ENCODE data around the gene COX5A. TPM values are rescaled to one million over a fixed set of nuclear protein-coding genes. Genes with fewer than 3 reads are reported as not detected.
"Not testable (repeated sequence)": the region's sequence is repeated elsewhere in the genome, so short reads cannot be mapped to it uniquely, and the experiment has no call there.

Gene COX5A
- total RNA-seq, 1 donor from 2014 or later: 56.3 TPM

- DNase-seq: no peak
Observed at GRCh38 chr15:74955017-74955416, 17.1 kb upstream of the COX5A start.

GRCh38 chr15:74954515-74954914 lies 16.6 kb upstream of the COX5A start:
- no peak for DNase-seq

- no peak for DNase-seq
Observed at GRCh38 chr15:74951006-74951405, 13.1 kb upstream of the COX5A start.

GRCh38 chr15:74950078-74950908 lies 12.4 kb upstream of the COX5A start:
- peak; percentile 56 for DNase-seq

GRCh38 chr15:74937272-74937589 lies 642 bp downstream of the COX5A start:
- no peak for DNase-seq

- not testable (repeated sequence) for DNase-seq
Observed at GRCh38 chr15:74935193-74935592, 2.7 kb downstream of the COX5A start.

- no peak for DNase-seq
Observed at GRCh38 chr15:74933573-74933972, 4.3 kb downstream of the COX5A start.

- DNase-seq: no peak
Observed at GRCh38 chr15:74928771-74929198, 9.1 kb downstream of the COX5A start.

GRCh38 chr15:74924525-74924924 lies 13.3 kb downstream of the COX5A start:
- DNase-seq: no peak

- no peak for DNase-seq
Observed at GRCh38 chr15:74920456-74920855, 17.4 kb downstream of the COX5A start.

- DNase-seq: no peak
Observed at GRCh38 chr15:74917676-74918075, 20.2 kb downstream of the COX5A start.

- not testable (repeated sequence) for DNase-seq
Observed at GRCh38 chr15:74913799-74914198, 24.1 kb downstream of the COX5A start.

GRCh38 chr15:74913041-74913440 lies 24.8 kb downstream of the COX5A start:
- DNase-seq: no peak

- no peak for DNase-seq
Observed at GRCh38 chr15:74908635-74909034, 29.2 kb downstream of the COX5A start.

GRCh38 chr15:74907163-74907870 lies 30.6 kb downstream of the COX5A start:
- no peak for DNase-seq

GRCh38 chr15:74906450-74907162 lies 31.3 kb downstream of the COX5A start, which contains the start of gene FAM219B:
Gene FAM219B, minus strand, starts transcription at chr15:74906851. Its CDS starts 51 bp downstream, at chr15:74906800.
- peak; percentile 61 for DNase-seq

GRCh38 chr15:74906067-74906449 lies 31.8 kb downstream of the COX5A start:
- DNase-seq: no peak

- no peak for DNase-seq
Observed at GRCh38 chr15:74904190-74904805, 33.6 kb downstream of the COX5A start.

GRCh38 chr15:74903676-74904075 lies 34.2 kb downstream of the COX5A start:
- no peak for DNase-seq

GRCh38 chr15:74902295-74903075 lies 35.4 kb downstream of the COX5A start:
- DNase-seq: no peak

- peak; percentile 28 for DNase-seq
Observed at GRCh38 chr15:74901612-74902063, 36.2 kb downstream of the COX5A start.

GRCh38 chr15:74897300-74897701 lies 40.6 kb downstream of the COX5A start:
- DNase-seq: no peak

All from skin of body (tissue), 2 donors.